Fibroblast of the aortic adventitia (primary cell): ENCODE results near the gene DTYMK. TPM values are rescaled to one million over a fixed set of nuclear protein-coding genes. Genes with fewer than 3 reads are reported as not detected.

Experiments used
- DNase-seq: peaks from one replicate; pipeline ENCODE4 v3.0.0-alpha.2; 2010; ENCODE audit warnings: low read depth
- H3K4me3 ChIP-seq: 2 replicates; pipeline ENCODE4 v1.5.1; 2011; ENCODE audit warnings: low read depth, mild to moderate bottlenecking, control low read depth, low read length, moderate library complexity
- CTCF ChIP-seq: IDR thresholded peaks from 2 replicates; pipeline ENCODE4 v1.5.1; 2011; ENCODE audit warnings: mild to moderate bottlenecking, low read length, control low read depth, inconsistent platforms; ENCODE audit not compliant: insufficient read depth
- total RNA-seq: library from RNA; depleted of rRNA; stranded (reverse); fragments of >200 nt; gene quantifications from 2 replicates; pipeline ENCODE4 v1.2.3, GENCODE V29; 2012; ENCODE audit warnings: low replicate concordance

Gene DTYMK
- total RNA-seq, 1 donor = 41.8 TPM

GRCh38 chr2:241645056-241645914 is 41.3 kb downstream of the DTYMK start:
- no peak overlapping the region for H3K4me3 ChIP-seq
- no peak for DNase-seq
- TF ChIP-seq CTCF = no peak

DNA sequence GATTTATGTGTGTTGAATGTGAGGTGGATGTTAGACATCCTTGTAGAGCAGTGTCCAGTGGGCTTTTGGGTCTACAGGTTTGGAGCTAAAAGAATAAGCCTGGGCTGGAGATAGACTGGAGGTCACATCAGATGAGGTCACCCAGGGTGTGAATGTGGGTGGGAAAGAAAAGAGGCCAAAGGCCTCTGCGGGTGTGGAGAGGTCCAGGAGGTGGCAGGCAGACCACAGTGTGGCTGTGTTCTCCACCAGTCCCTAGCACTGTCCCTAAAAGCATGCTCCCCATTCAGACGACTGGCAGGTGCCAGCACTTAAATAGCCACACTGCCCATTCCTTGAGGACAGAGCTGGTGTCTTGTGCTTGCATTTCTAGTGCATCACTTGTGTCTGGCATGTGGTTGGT is 45.0 kb downstream of the DTYMK start:
- no peak for DNase-seq
- no peak overlapping the region for H3K4me3 ChIP-seq
- no peak for TF ChIP-seq CTCF

- DNase-seq = no peak
- no peak for TF ChIP-seq CTCF
- H3K4me3 ChIP-seq = no peak overlapping the region
Observed at GRCh38 chr2:241640165-241640795, 46.3 kb downstream of the DTYMK start.

GRCh38 chr2:241639385-241639784 is 47.2 kb downstream of the DTYMK start:
- no peak for TF ChIP-seq CTCF
- DNase-seq = no peak
- H3K4me3 ChIP-seq = peak overlapping the region; percentile 38

DNA sequence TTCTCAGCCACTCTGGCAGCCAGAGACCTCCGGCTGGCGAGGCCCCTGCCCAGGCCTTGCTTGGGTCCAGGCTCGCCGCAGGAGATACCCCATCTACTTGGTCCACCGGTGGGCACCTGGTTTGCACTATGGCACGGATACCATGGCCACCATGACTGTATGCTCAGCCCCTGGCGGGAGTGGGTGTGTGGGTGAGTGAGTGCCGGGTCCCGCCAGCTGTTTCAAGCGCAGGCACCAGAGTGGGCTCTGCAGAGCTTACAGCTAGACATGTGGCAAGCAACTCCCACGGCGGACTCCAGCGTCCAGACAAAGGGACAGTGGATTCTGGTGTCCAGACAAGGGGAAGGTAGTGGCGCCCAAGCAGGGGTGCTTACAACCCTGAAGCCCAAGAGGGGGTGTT is 47.7 kb downstream of the DTYMK start:
- no peak for DNase-seq
- no peak for TF ChIP-seq CTCF
- peak overlapping the region; percentile 38 for H3K4me3 ChIP-seq

- peak; percentile 22 for DNase-seq
- TF ChIP-seq CTCF = no peak
Observed at GRCh38 chr2:241637795-241638660, 48.6 kb downstream of the DTYMK start.

More at GRCh38 chr2:241637795-241638660, 48.6 kb downstream of the DTYMK start:
- H3K4me3 ChIP-seq = peak overlapping the region; percentile 91
